Activated CD4-positive, alpha-beta T cell treated with anti-CD3 and anti-CD28 coated beads, Interleukin-2, amount 10 ng/mL, durations not matched to agents 24 days and 14 days (primary cell): ENCODE measurements around the gene NARF. TPM values are rescaled to one million over a fixed set of nuclear protein-coding genes. Genes with fewer than 3 reads are reported as not detected.
"Not testable (repeated sequence)": the region's sequence is repeated elsewhere in the genome, so short reads cannot be mapped to it uniquely, and the experiment has no call there.

Source experiments
- DNase-seq: peaks from one replicate; pipeline ENCODE4 v3.0.0; 2022
- H3K27ac Mint-ChIP-seq: one replicate; pipeline ENCODE4 v1.8.0; 2022; ENCODE audit warnings: mild to moderate bottlenecking, mixed read lengths
- H3K27me3 Mint-ChIP-seq: one replicate; pipeline ENCODE4 v1.8.0; 2022; ENCODE audit warnings: mixed read lengths
- H3K36me3 Mint-ChIP-seq: one replicate; pipeline ENCODE4 v1.8.0; 2022; ENCODE audit warnings: low read depth, mild to moderate bottlenecking, mixed read lengths
- H3K4me1 Mint-ChIP-seq: one replicate; pipeline ENCODE4 v1.8.0; 2021; ENCODE audit warnings: mixed read lengths
- H3K4me3 Mint-ChIP-seq: one replicate; pipeline ENCODE4 v1.8.0; 2022; ENCODE audit warnings: mild to moderate bottlenecking, moderate library complexity, mixed read lengths
- H3K9me3 Mint-ChIP-seq: one replicate; pipeline ENCODE4 v1.8.0; 2021; ENCODE audit warnings: mixed read lengths
- intact Hi-C: fragments of 100-400 bp; cut with micrococcal nuclease; formaldehyde crosslinking; loops from one replicate; pipeline ENCODE4 v1.15.1; 2023
- total RNA-seq: library from RNA; stranded (reverse); gene quantifications from 2 replicates; pipeline ENCODE4 v1.2.3, GENCODE V29; 2022

The NARF gene
- total RNA-seq, 1 donor from 2014 or later, result 101 TPM

GRCh38 chr17:82518826-82519810 is 60.6 kb downstream of the NARF start, which contains the start of gene FOXK2:
TSS of gene FOXK2 (plus strand) at chr17:82519732. CDS start at chr17:82519889, 157 bp downstream.
- Mint-ChIP-seq H3K4me3 (peak within 1 kb of the TSS; percentile 86), H3K36me3 (peaks cover 15% of the 10 kb centered on the region), H3K4me1 (peaks cover 20% of the 10 kb centered on the region), H3K27ac (peak within 1 kb of the TSS; percentile 86), H3K9me3 (no peaks in the 10 kb centered on the region), H3K27me3 (no peaks in the 10 kb centered on the region)
- intact Hi-C loops, result loop anchor here (1.0 to 2.0 kb wide), 3 partner anchors 25 to 60 kb away; partner anchors contain the start of gene NARF
- DNase-seq, result peak; percentile 99

DNA sequence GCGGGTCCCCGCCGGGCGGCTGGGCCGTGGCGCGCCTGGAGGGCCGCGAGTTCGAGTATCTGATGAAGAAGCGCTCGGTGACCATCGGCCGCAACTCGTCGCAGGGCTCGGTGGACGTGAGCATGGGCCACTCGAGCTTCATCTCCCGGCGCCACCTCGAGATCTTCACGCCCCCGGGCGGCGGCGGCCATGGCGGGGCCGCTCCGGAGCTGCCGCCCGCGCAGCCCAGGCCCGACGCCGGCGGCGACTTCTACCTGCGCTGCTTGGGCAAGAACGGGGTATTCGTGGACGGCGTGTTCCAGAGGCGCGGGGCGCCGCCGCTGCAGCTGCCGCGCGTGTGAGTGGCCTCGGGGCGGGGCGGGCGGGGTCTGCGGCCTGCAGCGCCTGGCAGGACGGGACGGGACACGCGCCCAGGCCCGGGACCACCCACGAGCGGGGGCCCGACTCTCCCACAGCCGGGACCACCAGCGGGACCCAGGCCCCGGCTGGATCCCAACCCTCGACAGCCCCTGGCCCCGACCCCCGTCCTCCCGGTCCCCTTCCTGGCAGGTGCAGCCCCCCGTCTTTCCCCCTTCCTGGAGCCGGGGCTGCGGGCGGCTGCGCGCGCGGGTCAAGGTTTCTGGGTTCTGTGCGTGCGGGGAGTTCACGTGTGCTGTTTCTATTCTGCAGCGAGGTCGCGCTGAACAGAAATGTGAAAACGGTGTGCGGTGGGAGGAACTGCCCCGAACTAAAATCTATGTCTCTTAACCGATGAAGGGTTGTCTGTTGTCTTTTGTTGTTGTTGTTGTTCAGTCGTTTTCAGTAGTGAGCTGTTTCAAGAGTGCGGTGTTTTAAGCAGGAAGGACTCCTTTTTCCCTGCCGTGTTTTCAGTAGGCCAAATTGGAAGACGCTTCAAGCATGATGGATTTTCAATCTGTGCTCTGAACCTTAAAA is 61.7 kb downstream of the NARF start:
- H3K27me3 Mint-ChIP-seq, result no peaks in the 10 kb centered on the region
- H3K4me3 Mint-ChIP-seq, result peak overlapping the region; percentile 86
- H3K9me3 Mint-ChIP-seq, result no peaks in the 10 kb centered on the region
- H3K4me1 Mint-ChIP-seq, result peaks cover 24% of the 10 kb centered on the region
- peak; percentile 85 for DNase-seq
- peaks cover 17% of the 10 kb centered on the region for H3K36me3 Mint-ChIP-seq
- peak overlapping the region; percentile 84 for H3K27ac Mint-ChIP-seq
- intact Hi-C loops, result loop anchor here (1.0 to 2.0 kb wide), 3 partner anchors 26 to 61 kb away; partner anchors contain the start of gene NARF

GRCh38 chr17:82524540-82524939 is 66.0 kb downstream of the NARF start:
- Mint-ChIP-seq H3K9me3 (no peaks in the 10 kb centered on the region), H3K27me3 (no peaks in the 10 kb centered on the region), H3K36me3 (peaks cover 21% of the 10 kb centered on the region), H3K4me3 (no peak overlapping the region), H3K27ac (no peak overlapping the region), H3K4me1 (peaks cover 47% of the 10 kb centered on the region)
- intact Hi-C loops, result no loop called here
- no peak for DNase-seq

DNA sequence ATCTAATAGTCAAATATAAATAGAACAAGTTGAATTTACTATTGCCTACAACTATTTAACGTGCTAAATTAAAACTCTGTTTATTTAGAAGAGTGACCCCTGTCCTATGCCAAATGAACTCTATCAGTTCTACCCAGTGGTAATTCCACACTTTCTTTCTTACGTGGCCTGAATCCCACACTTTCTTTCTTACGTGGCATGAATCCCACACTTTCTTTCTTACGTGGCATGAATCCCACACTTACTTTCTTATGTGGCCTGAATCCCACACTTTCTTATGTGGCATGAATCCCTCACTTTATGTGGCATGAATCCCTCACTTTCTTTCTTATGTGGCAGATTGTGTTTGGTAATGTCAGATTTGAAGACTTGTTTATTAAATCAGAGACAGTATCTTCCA is 67.2 kb downstream of the NARF start:
- DNase-seq, result no peak
- Mint-ChIP-seq H3K36me3 (peaks cover 17% of the 10 kb centered on the region), H3K9me3 (no peaks in the 10 kb centered on the region), H3K4me3 (no peak overlapping the region), H3K27ac (no peak overlapping the region), H3K4me1 (peaks cover 50% of the 10 kb centered on the region), H3K27me3 (no peaks in the 10 kb centered on the region)
- intact Hi-C loops, result no loop called here

DNA sequence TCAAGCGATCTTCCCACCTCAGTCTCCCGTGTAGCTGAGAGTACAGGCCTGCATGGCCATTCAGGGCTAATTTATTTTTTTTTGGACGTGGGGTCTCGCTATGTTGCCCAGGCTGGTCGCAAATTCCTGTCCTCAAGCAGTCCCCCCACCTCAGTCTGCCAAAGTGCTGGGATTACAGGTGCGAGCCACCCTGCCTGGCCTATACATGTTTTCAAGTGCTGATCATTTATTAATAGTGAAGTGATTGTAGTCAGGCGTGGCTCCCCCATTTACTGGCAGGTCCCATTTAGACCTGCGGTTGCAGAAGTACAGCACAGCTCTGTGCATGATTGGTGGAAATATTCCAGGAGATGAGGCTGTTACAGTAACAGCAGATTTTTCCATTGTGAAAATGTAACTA is 69.4 kb downstream of the NARF start:
- intact Hi-C loops, result no loop called here
- DNase-seq, result no peak
- Mint-ChIP-seq H3K27me3 (no peaks in the 10 kb centered on the region), H3K36me3 (peaks cover 17% of the 10 kb centered on the region), H3K27ac (peak overlapping the region; percentile 53), H3K4me3 (no peak overlapping the region), H3K9me3 (no peaks in the 10 kb centered on the region), H3K4me1 (peaks cover 46% of the 10 kb centered on the region)

GRCh38 chr17:82528484-82529265 is 70.1 kb downstream of the NARF start:
- Mint-ChIP-seq H3K4me3 (no peak overlapping the region), H3K9me3 (no peaks in the 10 kb centered on the region), H3K27ac (peak overlapping the region; percentile 49), H3K36me3 (peaks cover 14% of the 10 kb centered on the region), H3K27me3 (no peaks in the 10 kb centered on the region), H3K4me1 (peaks cover 43% of the 10 kb centered on the region)
- intact Hi-C loops, result no loop called here
- no peak for DNase-seq

DNA sequence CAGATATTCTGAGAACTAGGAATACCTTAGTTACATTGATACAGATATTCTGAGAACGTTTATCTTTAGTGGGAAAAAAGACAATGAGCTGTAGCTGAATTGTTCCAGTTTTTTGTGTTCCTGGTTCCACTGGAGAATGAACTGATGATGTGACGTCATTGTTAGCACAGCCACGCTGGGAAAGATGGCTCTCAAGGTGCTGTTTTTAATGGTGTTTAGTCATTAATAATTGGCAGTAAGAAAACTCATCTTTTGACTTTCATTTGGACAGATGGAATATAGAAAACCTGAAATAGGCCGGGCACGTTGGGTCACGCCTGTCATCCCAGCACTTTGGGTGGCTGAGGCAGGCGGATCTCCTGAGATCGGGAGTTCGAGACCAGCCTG is 71.4 kb downstream of the NARF start:
- Mint-ChIP-seq H3K4me3 (no peak overlapping the region), H3K4me1 (peaks cover 48% of the 10 kb centered on the region), H3K36me3 (peaks cover 15% of the 10 kb centered on the region), H3K27ac (no peak overlapping the region), H3K27me3 (no peaks in the 10 kb centered on the region), H3K9me3 (no peaks in the 10 kb centered on the region)
- DNase-seq, result no peak
- intact Hi-C loops, result no loop called here

- Mint-ChIP-seq H3K9me3 (no peaks in the 10 kb centered on the region), H3K27me3 (no peaks in the 10 kb centered on the region), H3K4me1 (peaks cover 55% of the 10 kb centered on the region), H3K27ac (peak overlapping the region; percentile 93), H3K4me3 (peak overlapping the region; percentile 55), H3K36me3 (peaks cover 11% of the 10 kb centered on the region)
- no peak for DNase-seq
- intact Hi-C loops, result no loop called here
Measured at GRCh38 chr17:82531431-82531881, 72.9 kb downstream of the NARF start.

GRCh38 chr17:82534401-82534812 is 75.9 kb downstream of the NARF start:
- H3K9me3 Mint-ChIP-seq, result no peaks in the 10 kb centered on the region
- peaks cover 13% of the 10 kb centered on the region for H3K36me3 Mint-ChIP-seq
- intact Hi-C loops, result no loop called here
- H3K4me3 Mint-ChIP-seq, result no peak overlapping the region
- peak overlapping the region; percentile 87 for H3K27ac Mint-ChIP-seq
- DNase-seq, result no peak
- H3K4me1 Mint-ChIP-seq, result peaks cover 46% of the 10 kb centered on the region
- H3K27me3 Mint-ChIP-seq, result no peaks in the 10 kb centered on the region

DNA sequence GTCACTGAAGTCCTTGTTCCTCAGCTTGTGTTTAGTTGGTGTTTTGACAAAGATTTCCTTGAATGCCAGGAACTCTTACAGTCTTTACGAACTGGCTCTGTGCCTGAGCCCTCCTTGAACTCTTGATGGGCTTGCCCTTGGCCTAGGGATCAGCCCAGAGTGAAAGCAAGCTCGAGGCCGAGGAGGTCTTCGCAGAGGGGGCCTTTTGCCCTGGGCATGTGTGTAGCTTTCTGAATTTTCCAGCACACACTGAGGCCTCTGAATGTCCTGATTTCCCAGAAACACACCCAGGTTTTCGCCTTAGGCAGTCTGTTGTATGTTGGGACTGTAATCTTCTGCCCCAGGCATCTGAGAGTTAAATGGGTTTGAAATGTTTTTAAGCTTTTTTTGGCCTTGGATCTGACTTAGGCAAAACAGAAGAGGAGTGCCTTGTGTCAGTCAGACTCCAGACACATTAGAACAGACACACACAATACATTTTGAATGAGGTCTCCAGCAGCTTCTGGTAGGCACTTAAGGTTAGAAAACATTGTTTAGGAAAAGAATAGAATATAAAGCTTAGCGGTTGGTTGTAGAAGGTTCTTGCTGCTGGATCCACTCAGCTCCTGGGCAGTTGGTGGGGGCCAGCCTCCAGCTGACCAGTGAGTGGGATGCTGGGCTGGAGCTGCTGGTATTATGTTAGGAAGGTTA is 78.1 kb downstream of the NARF start:
- H3K27me3 Mint-ChIP-seq, result no peaks in the 10 kb centered on the region
- intact Hi-C loops, result no loop called here
- peaks cover 5% of the 10 kb centered on the region for H3K36me3 Mint-ChIP-seq
- no peaks in the 10 kb centered on the region for H3K9me3 Mint-ChIP-seq
- H3K27ac Mint-ChIP-seq, result peak overlapping the region; percentile 87
- H3K4me1 Mint-ChIP-seq, result peaks cover 36% of the 10 kb centered on the region
- peak overlapping the region; percentile 41 for H3K4me3 Mint-ChIP-seq
- no peak for DNase-seq

GRCh38 chr17:82537228-82537627 is 78.7 kb downstream of the NARF start:
- H3K27ac Mint-ChIP-seq, result not testable (repeated sequence)

GRCh38 chr17:82539076-82539475 is 80.5 kb downstream of the NARF start:
- H3K36me3 Mint-ChIP-seq, DNase-seq, intact Hi-C loops, H3K27me3 Mint-ChIP-seq, H3K27ac Mint-ChIP-seq, H3K4me3 Mint-ChIP-seq, H3K9me3 Mint-ChIP-seq: not testable (repeated sequence)
- peaks cover 41% of the 10 kb centered on the region for H3K4me1 Mint-ChIP-seq

More at GRCh38 chr17:82537228-82537627, 78.7 kb downstream of the NARF start:
- H3K27me3 Mint-ChIP-seq, H3K9me3 Mint-ChIP-seq, H3K4me3 Mint-ChIP-seq, DNase-seq, H3K36me3 Mint-ChIP-seq, intact Hi-C loops: not testable (repeated sequence)
- H3K4me1 Mint-ChIP-seq, result peaks cover 36% of the 10 kb centered on the region
